HEK293 (cell line): ENCODE results near the gene MUC13.

Source experiments
- BCL11A ChIP-seq: fragments of 450-650 bp; formaldehyde crosslinking; IDR thresholded peaks from 2 replicates; pipeline ENCODE4 v1.5.1; 2016; ENCODE audit warnings: low read depth, missing biosample characterization, missing genetic modification characterization
- FEZF1 ChIP-seq: fragments of 450-650 bp; formaldehyde crosslinking; IDR thresholded peaks from 2 replicates; pipeline ENCODE4 v1.5.1; 2016; ENCODE audit warnings: missing biosample characterization, missing genetic modification characterization
- KLF7 ChIP-seq: fragments of 450-650 bp; formaldehyde crosslinking; IDR thresholded peaks from 2 replicates; pipeline ENCODE4 v1.5.1; 2016; ENCODE audit warnings: missing biosample characterization, missing genetic modification characterization, borderline replicate concordance
- OSR2 ChIP-seq: fragments of 450-650 bp; formaldehyde crosslinking; IDR thresholded peaks from 2 replicates; pipeline ENCODE4 v1.5.1; 2016; ENCODE audit warnings: missing biosample characterization, missing genetic modification characterization
- SCRT1 ChIP-seq: fragments of 450-650 bp; formaldehyde crosslinking; IDR thresholded peaks from 2 replicates; pipeline ENCODE4 v1.5.1; 2016; ENCODE audit warnings: missing biosample characterization, missing genetic modification characterization, borderline replicate concordance
- YY2 ChIP-seq: fragments of 450-650 bp; formaldehyde crosslinking; IDR thresholded peaks from 2 replicates; pipeline ENCODE4 v1.5.1; 2016; ENCODE audit warnings: missing biosample characterization, missing genetic modification characterization
- ZBTB1 ChIP-seq: fragments of 450-650 bp; formaldehyde crosslinking; IDR thresholded peaks from 2 replicates; pipeline ENCODE4 v1.5.1; 2016; ENCODE audit warnings: missing biosample characterization, missing genetic modification characterization
- ZBTB17 ChIP-seq: fragments of 450-650 bp; formaldehyde crosslinking; IDR thresholded peaks from 2 replicates; pipeline ENCODE4 v1.5.1; 2016; ENCODE audit warnings: missing biosample characterization, missing genetic modification characterization
- ZBTB48 ChIP-seq: fragments of 450-650 bp; formaldehyde crosslinking; IDR thresholded peaks from 2 replicates; pipeline ENCODE4 v1.5.1; 2016; ENCODE audit warnings: missing biosample characterization, missing genetic modification characterization
- ZFP37 ChIP-seq: fragments of 450-650 bp; formaldehyde crosslinking; IDR thresholded peaks from 2 replicates; pipeline ENCODE4 v1.5.1; 2016; ENCODE audit warnings: missing biosample characterization, missing genetic modification characterization
- ZNF121 ChIP-seq: fragments of 450-650 bp; formaldehyde crosslinking; IDR thresholded peaks from 2 replicates; pipeline ENCODE4 v1.5.1; 2016; ENCODE audit warnings: missing biosample characterization, missing genetic modification characterization
- ZNF132 ChIP-seq: fragments of 450-650 bp; formaldehyde crosslinking; IDR thresholded peaks from 2 replicates; pipeline ENCODE4 v1.5.1; 2017; ENCODE audit warnings: missing biosample characterization, missing genetic modification characterization, borderline replicate concordance
- ZNF133 ChIP-seq: fragments of 450-650 bp; formaldehyde crosslinking; IDR thresholded peaks from 2 replicates; pipeline ENCODE4 v1.5.1; 2016; ENCODE audit warnings: missing biosample characterization, missing genetic modification characterization
- ZNF138 ChIP-seq: fragments of 450-650 bp; formaldehyde crosslinking; IDR thresholded peaks from 2 replicates; pipeline ENCODE4 v1.5.1; 2016; ENCODE audit warnings: missing biosample characterization, missing genetic modification characterization, borderline replicate concordance
- ZNF146 ChIP-seq: fragments of 450-650 bp; formaldehyde crosslinking; IDR thresholded peaks from 2 replicates; pipeline ENCODE4 v1.5.1; 2016; ENCODE audit warnings: missing biosample characterization, missing genetic modification characterization
- ZNF175 ChIP-seq: fragments of 450-650 bp; formaldehyde crosslinking; IDR thresholded peaks from 2 replicates; pipeline ENCODE4 v1.5.1; 2016; ENCODE audit warnings: missing biosample characterization, missing genetic modification characterization
- ZNF426 ChIP-seq: fragments of 450-650 bp; formaldehyde crosslinking; IDR thresholded peaks from 2 replicates; pipeline ENCODE4 v1.5.1; 2017; ENCODE audit warnings: missing biosample characterization, missing genetic modification characterization, mild to moderate bottlenecking, inconsistent platforms, moderate library complexity
- ZNF501 ChIP-seq: fragments of 450-650 bp; formaldehyde crosslinking; IDR thresholded peaks from 2 replicates; pipeline ENCODE4 v1.5.1; 2016; ENCODE audit warnings: missing biosample characterization, missing genetic modification characterization
- ZNF555 ChIP-seq: fragments of 450-650 bp; formaldehyde crosslinking; conservative IDR thresholded peaks from 2 replicates; pipeline ENCODE4 v1.5.1; 2017; ENCODE audit warnings: missing biosample characterization, mild to moderate bottlenecking, missing genetic modification characterization, inconsistent platforms
- ZNF560 ChIP-seq: fragments of 450-650 bp; formaldehyde crosslinking; IDR thresholded peaks from 2 replicates; pipeline ENCODE4 v1.5.1; 2017; ENCODE audit warnings: missing biosample characterization, missing genetic modification characterization, borderline replicate concordance
- ZNF610 ChIP-seq: fragments of 450-650 bp; formaldehyde crosslinking; IDR thresholded peaks from 2 replicates; pipeline ENCODE4 v1.5.1; 2016; ENCODE audit warnings: missing biosample characterization, missing genetic modification characterization, borderline replicate concordance
- ZNF621 ChIP-seq: fragments of 450-650 bp; formaldehyde crosslinking; IDR thresholded peaks from 2 replicates; pipeline ENCODE4 v1.5.1; 2017; ENCODE audit warnings: missing biosample characterization, missing genetic modification characterization
- ZNF701 ChIP-seq: fragments of 450-650 bp; formaldehyde crosslinking; IDR thresholded peaks from 2 replicates; pipeline ENCODE4 v1.5.1; 2016; ENCODE audit warnings: missing biosample characterization, missing genetic modification characterization
- ZNF76 ChIP-seq: fragments of 450-650 bp; formaldehyde crosslinking; IDR thresholded peaks from 2 replicates; pipeline ENCODE4; 2016; ENCODE audit warnings: low read depth, missing biosample characterization, missing genetic modification characterization, borderline replicate concordance
- ZNF792 ChIP-seq: fragments of 450-650 bp; formaldehyde crosslinking; IDR thresholded peaks from 2 replicates; pipeline ENCODE4 v1.5.1; 2016; ENCODE audit warnings: missing biosample characterization, missing genetic modification characterization
- TF ChIP-seq, protein P1 (sequence below): fragments of 450-650 bp; formaldehyde crosslinking; IDR thresholded peaks from 2 replicates; pipeline ENCODE4 v1.5.0; 2017; ENCODE audit warnings: missing biosample characterization, missing genetic modification characterization, borderline replicate concordance
- TF ChIP-seq, protein P2 (sequence below): fragments of 450-650 bp; formaldehyde crosslinking; IDR thresholded peaks from 2 replicates; pipeline ENCODE4 v1.5.1; 2016; ENCODE audit warnings: missing biosample characterization, missing genetic modification characterization
- TF ChIP-seq, protein P3 (sequence below): fragments of 450-650 bp; formaldehyde crosslinking; IDR thresholded peaks from 2 replicates; pipeline ENCODE4 v1.5.1; 2016; ENCODE audit warnings: missing biosample characterization, missing genetic modification characterization
- TF ChIP-seq, protein P4 (sequence below): fragments of 450-650 bp; formaldehyde crosslinking; IDR thresholded peaks from 2 replicates; pipeline ENCODE4 v1.5.1; 2016; ENCODE audit warnings: missing biosample characterization, missing genetic modification characterization
- TF ChIP-seq, protein P5 (sequence below): fragments of 450-650 bp; formaldehyde crosslinking; conservative IDR thresholded peaks from 2 replicates; pipeline ENCODE4 v1.5.1; 2016; ENCODE audit warnings: low read depth, missing biosample characterization, missing genetic modification characterization

MUC13 gene

DNA sequence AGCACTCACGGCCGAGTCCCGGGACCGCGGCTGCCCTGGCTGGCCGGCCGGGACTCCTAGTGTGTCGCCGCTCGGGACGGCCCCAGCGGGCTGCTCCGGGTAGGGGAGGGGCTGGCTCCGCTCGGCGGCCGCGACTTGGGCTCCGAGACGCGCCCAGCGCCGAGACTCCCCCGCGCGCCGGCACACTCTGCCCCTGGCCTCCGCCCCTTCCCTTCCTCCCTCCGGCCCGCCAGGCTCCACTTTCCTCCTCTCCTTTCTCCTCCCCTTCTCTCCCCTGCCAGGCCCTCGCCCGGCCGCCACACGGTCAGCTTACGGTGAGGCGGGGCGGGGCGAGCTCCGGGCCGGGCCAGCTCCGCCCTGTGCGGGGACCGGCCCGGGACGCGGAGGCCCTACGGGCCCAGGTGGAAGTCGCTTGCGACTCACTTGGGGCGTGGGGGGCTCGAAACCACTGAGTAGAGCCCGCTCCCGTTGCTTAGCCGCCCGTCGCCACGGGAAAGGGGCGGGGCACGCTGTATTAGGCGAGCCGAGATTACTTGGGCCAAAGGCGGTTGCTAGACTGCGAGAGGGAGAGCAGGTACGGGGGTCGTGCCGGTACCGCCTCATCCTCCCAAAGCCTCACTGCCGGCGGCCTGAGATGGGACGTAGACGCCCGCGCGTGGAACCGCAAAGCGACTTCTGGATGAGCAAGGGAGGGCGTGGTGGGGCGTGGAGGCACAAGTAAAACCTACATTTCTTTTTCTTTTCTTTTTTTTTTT is 47.2 kb downstream of the MUC13 start, which contains the start of gene ITGB5 (continued):
- TF ChIP-seq, protein P1, sequence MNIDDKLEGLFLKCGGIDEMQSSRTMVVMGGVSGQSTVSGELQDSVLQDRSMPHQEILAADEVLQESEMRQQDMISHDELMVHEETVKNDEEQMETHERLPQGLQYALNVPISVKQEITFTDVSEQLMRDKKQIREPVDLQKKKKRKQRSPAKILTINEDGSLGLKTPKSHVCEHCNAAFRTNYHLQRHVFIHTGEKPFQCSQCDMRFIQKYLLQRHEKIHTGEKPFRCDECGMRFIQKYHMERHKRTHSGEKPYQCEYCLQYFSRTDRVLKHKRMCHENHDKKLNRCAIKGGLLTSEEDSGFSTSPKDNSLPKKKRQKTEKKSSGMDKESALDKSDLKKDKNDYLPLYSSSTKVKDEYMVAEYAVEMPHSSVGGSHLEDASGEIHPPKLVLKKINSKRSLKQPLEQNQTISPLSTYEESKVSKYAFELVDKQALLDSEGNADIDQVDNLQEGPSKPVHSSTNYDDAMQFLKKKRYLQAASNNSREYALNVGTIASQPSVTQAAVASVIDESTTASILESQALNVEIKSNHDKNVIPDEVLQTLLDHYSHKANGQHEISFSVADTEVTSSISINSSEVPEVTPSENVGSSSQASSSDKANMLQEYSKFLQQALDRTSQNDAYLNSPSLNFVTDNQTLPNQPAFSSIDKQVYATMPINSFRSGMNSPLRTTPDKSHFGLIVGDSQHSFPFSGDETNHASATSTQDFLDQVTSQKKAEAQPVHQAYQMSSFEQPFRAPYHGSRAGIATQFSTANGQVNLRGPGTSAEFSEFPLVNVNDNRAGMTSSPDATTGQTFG (tag by site-specific recombination) = no peak
- TF ChIP-seq ZNF701 (tag by site-specific recombination) = no peak
- TF ChIP-seq YY2 (tag by site-specific recombination) = no peak
- no peak for TF ChIP-seq ZNF133
- no peak for TF ChIP-seq ZNF175 (tag by site-specific recombination)
- TF ChIP-seq ZNF610 (tag by site-specific recombination) = no peak
- no peak for TF ChIP-seq ZBTB1
- TF ChIP-seq ZFP37 = peak; percentile 96
- TF ChIP-seq SCRT1 (tag by site-specific recombination) = no peak
- TF ChIP-seq ZNF121 (tag by site-specific recombination) = no peak
- peak; percentile 59; the same call in 1 of the 2 replicates for TF ChIP-seq ZNF76 (tag by site-specific recombination)
- no peak for TF ChIP-seq ZNF555
- TF ChIP-seq ZBTB48 (tag by site-specific recombination) = peak; percentile 63
- TF ChIP-seq KLF7 (tag by site-specific recombination) = peak; percentile 14; the same call in 1 of the 2 replicates
- no peak for TF ChIP-seq FEZF1 (tag by site-specific recombination)
- peak; percentile 67; the same call in 1 of the 2 replicates for TF ChIP-seq ZBTB17 (tag by site-specific recombination)
- TF ChIP-seq ZNF621 (tag by site-specific recombination) = no peak
- TF ChIP-seq, protein P2, sequence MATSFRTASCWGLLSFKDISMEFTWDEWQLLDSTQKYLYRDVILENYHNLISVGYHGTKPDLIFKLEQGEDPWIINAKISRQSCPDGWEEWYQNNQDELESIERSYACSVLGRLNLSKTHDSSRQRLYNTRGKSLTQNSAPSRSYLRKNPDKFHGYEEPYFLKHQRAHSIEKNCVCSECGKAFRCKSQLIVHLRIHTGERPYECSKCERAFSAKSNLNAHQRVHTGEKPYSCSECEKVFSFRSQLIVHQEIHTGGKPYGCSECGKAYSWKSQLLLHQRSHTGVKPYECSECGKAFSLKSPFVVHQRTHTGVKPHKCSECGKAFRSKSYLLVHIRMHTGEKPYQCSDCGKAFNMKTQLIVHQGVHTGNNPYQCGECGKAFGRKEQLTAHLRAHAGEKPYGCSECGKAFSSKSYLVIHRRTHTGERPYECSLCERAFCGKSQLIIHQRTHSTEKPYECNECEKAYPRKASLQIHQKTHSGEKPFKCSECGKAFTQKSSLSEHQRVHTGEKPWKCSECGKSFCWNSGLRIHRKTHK (tag by site-specific recombination) = no peak
- TF ChIP-seq, protein P3, sequence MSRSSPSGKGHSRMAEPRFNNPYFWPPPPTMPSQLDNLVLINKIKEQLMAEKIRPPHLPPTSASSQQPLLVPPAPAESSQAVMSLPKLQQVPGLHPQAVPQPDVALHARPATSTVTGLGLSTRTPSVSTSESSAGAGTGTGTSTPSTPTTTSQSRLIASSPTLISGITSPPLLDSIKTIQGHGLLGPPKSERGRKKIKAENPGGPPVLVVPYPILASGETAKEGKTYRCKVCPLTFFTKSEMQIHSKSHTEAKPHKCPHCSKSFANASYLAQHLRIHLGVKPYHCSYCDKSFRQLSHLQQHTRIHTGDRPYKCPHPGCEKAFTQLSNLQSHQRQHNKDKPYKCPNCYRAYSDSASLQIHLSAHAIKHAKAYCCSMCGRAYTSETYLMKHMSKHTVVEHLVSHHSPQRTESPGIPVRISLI = no peak
- TF ChIP-seq ZNF146 (tag by site-specific recombination) = no peak
- TF ChIP-seq ZNF426 = no peak
- TF ChIP-seq, protein P4, sequence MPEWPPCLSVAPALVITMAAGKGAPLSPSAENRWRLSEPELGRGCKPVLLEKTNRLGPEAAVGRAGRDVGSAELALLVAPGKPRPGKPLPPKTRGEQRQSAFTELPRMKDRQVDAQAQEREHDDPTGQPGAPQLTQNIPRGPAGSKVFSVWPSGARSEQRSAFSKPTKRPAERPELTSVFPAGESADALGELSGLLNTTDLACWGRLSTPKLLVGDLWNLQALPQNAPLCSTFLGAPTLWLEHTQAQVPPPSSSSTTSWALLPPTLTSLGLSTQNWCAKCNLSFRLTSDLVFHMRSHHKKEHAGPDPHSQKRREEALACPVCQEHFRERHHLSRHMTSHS (tag by site-specific recombination) = no peak
- TF ChIP-seq ZNF560 (tag by site-specific recombination) = no peak
- no peak for TF ChIP-seq ZNF132
- no peak for TF ChIP-seq ZNF138 (tag by site-specific recombination)
- TF ChIP-seq BCL11A (tag by site-specific recombination) = no peak
- TF ChIP-seq, protein P5, sequence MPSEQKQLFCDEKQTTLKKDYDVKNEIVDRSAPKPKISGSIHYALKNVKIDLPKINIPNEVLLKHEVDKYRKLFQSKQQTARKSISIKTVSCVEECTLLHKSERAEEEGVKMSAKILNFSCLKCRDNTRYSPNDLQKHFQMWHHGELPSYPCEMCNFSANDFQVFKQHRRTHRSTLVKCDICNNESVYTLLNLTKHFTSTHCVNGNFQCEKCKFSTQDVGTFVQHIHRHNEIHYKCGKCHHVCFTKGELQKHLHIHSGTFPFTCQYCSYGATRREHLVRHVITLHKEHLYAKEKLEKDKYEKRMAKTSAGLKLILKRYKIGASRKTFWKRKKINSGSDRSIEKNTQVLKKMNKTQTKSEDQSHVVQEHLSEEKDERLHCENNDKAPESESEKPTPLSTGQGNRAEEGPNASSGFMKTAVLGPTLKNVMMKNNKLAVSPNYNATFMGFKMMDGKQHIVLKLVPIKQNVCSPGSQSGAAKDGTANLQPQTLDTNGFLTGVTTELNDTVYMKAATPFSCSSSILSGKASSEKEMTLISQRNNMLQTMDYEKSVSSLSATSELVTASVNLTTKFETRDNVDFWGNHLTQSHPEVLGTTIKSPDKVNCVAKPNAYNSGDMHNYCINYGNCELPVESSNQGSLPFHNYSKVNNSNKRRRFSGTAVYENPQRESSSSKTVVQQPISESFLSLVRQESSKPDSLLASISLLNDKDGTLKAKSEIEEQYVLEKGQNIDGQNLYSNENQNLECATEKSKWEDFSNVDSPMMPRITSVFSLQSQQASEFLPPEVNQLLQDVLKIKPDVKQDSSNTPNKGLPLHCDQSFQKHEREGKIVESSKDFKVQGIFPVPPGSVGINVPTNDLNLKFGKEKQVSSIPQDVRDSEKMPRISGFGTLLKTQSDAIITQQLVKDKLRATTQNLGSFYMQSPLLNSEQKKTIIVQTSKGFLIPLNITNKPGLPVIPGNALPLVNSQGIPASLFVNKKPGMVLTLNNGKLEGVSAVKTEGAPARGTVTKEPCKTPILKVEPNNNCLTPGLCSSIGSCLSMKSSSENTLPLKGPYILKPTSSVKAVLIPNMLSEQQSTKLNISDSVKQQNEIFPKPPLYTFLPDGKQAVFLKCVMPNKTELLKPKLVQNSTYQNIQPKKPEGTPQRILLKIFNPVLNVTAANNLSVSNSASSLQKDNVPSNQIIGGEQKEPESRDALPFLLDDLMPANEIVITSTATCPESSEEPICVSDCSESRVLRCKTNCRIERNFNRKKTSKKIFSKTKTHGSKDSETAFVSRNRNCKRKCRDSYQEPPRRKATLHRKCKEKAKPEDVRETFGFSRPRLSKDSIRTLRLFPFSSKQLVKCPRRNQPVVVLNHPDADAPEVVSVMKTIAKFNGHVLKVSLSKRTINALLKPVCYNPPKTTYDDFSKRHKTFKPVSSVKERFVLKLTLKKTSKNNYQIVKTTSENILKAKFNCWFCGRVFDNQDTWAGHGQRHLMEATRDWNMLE = no peak
- TF ChIP-seq ZNF792 = no peak
- TF ChIP-seq OSR2 = no peak
- TF ChIP-seq ZNF501 (tag by site-specific recombination) = peak; percentile 88
